B cell (primary cell): Measurements from ENCODE around the gene CRELD2. TPM values are rescaled to one million over a fixed set of nuclear protein-coding genes. Genes with fewer than 3 reads are reported as not detected.

ENCODE experiments used
- ATAC-seq: fragments of 200-7000 bp; cut with Tn5 transposase; one replicate; pipeline ENCODE4 v1.10.0; 2021; ENCODE audit warnings: low read depth, mild to moderate bottlenecking, moderate number of reproducible peaks, moderate library complexity
- CTCF ChIA-PET: fragments of 350-600 bp; sonication (Branson Sonifier 250); formaldehyde crosslinking; loops from one replicate; lab custom pipeline; 2021; ENCODE audit warnings: antibody characterized with exemption, inconsistent platforms; lab: Charles Lee
- POLR2A ChIA-PET: fragments of 350-600 bp; sonication (Branson Sonifier 250); formaldehyde crosslinking; loops from one replicate; lab custom pipeline; 2021; ENCODE audit warnings: antibody characterized with exemption; lab: Charles Lee
- DNase-seq: peaks from one replicate; pipeline ENCODE4 v3.0.0; 2013
- H2AFZ ChIP-seq: 2 replicates; pipeline ENCODE4 v1.6.1; 2012; ENCODE audit warnings: mild to moderate bottlenecking, low read depth, low read length; ENCODE audit not compliant: insufficient read depth, poor library complexity, severe bottlenecking
- H3K27ac ChIP-seq, 2 donors: 1 replicate in 1 of 2; 2 replicates in 1 of 2; pipeline ENCODE4 v1.5.1; 2012 to 2013; ENCODE audit warnings: low read length in 2 of 2, mild to moderate bottlenecking in 2 of 2, moderate library complexity in 1 of 2
- H3K27me3 ChIP-seq, 4 experiments: fragments of 200-600 bp in 1 of 4; sonication (generic) in 1 of 4; replicated peaks in 1 of 4; 1 replicate in 2 of 4; 2 replicates in 2 of 4; pipeline versions ENCODE4 v1.6.1 to v1.7.0; 2013 to 2016; ENCODE audit warnings: low read length in 3 of 4, mild to moderate bottlenecking in 2 of 4, mixed read lengths in 1 of 4, moderate library complexity in 1 of 4; ENCODE audit not compliant: insufficient read depth in 4 of 4, control insufficient read depth in 3 of 4; ENCODE audit errors: control extremely low read depth in 1 of 4
- H3K36me3 ChIP-seq, 2 experiments: replicated peaks in 1 of 2; 1 replicate in 1 of 2; 2 replicates in 1 of 2; pipeline versions ENCODE4 v1.6.1 to v1.7.1; 2013; ENCODE audit warnings: low read length in 1 of 2; ENCODE audit not compliant: insufficient read depth in 2 of 2, control insufficient read depth in 1 of 2; ENCODE audit errors: control extremely low read depth in 1 of 2, extremely low read depth in 1 of 2
- H3K4me1 ChIP-seq, 2 donors: fragments of 200-600 bp in 1 of 2; sonication (generic) in 1 of 2; 1 replicate in 1 of 2; 2 replicates in 1 of 2; pipeline versions ENCODE4 v1.5.1 to v1.6.1; 2013 to 2017; ENCODE audit warnings: low read length in 2 of 2; ENCODE audit not compliant: control insufficient read depth in 2 of 2, insufficient read depth in 2 of 2
- H3K4me2 ChIP-seq: replicated peaks from 2 replicates; pipeline ENCODE3; 2012; ENCODE audit warnings: mild to moderate bottlenecking, low read depth, low read length; ENCODE audit not compliant: poor library complexity, severe bottlenecking
- H3K4me3 ChIP-seq, 5 experiments: fragments of 200-600 bp in 1 of 5; sonication (generic) in 1 of 5; 1 replicate in 3 of 5; 2 replicates in 2 of 5; pipeline versions ENCODE4 v1.5.1 to v1.7.0; 2011 to 2016; ENCODE audit warnings: low read length in 4 of 5, mild to moderate bottlenecking in 4 of 5, low read depth in 2 of 5, control low read depth in 1 of 5, moderate library complexity in 1 of 5; ENCODE audit not compliant: insufficient read depth in 1 of 5; ENCODE audit errors: control extremely low read depth in 1 of 5, extremely low read depth in 1 of 5
- H3K79me2 ChIP-seq: fragments of 200-600 bp; sonication (generic); one replicate; pipeline ENCODE4 v1.6.0; 2016; ENCODE audit warnings: low read length; ENCODE audit not compliant: control insufficient read depth, insufficient read depth
- H3K9ac ChIP-seq: fragments of 200-600 bp; sonication (generic); 2 replicates; pipeline ENCODE4 v1.6.1; 2017; ENCODE audit warnings: mild to moderate bottlenecking, low read length, moderate library complexity
- H3K9me3 ChIP-seq, 3 donors: one replicate each; pipeline versions ENCODE4 v1.6.1 to v1.7.1; 2013; ENCODE audit warnings: low read length in 2 of 3; ENCODE audit not compliant: control insufficient read depth in 2 of 3, insufficient read depth in 1 of 3; ENCODE audit errors: control extremely low read depth in 1 of 3
- H4K20me1 ChIP-seq: 2 replicates; pipeline ENCODE4 v1.6.0; 2012; ENCODE audit warnings: mild to moderate bottlenecking, low read length; ENCODE audit not compliant: insufficient read depth, control insufficient read depth, poor library complexity, severe bottlenecking
- H3K27ac Mint-ChIP-seq: one replicate; pipeline ENCODE4 v1.8.0; 2021; ENCODE audit warnings: mixed read lengths
- H3K27me3 Mint-ChIP-seq: one replicate; pipeline ENCODE4 v1.8.0; 2021; ENCODE audit warnings: mixed read lengths
- H3K4me1 Mint-ChIP-seq: one replicate; pipeline ENCODE4 v1.8.0; 2021; ENCODE audit warnings: mixed read lengths
- H3K4me3 Mint-ChIP-seq: one replicate; pipeline ENCODE4 v1.8.0; 2021; ENCODE audit warnings: mixed read lengths
- H3K9me3 Mint-ChIP-seq: one replicate; pipeline ENCODE4 v1.8.0; 2022; ENCODE audit warnings: mixed read lengths; ENCODE audit not compliant: insufficient read depth
- CTCF ChIP-seq: fragments of 200-600 bp; IDR thresholded peaks from one replicate; pipeline ENCODE4 v1.8.0; 2022; ENCODE audit warnings: antibody characterized with exemption, mild to moderate bottlenecking
- EZH2 ChIP-seq: IDR thresholded peaks from 2 replicates; pipeline ENCODE4 v1.6.1; 2012; ENCODE audit warnings: borderline replicate concordance, low read depth, mild to moderate bottlenecking, moderate library complexity, low read length; ENCODE audit not compliant: insufficient read depth, poor library complexity, severe bottlenecking
- WGBS: methylation state at CpG from one replicate; pipeline ENCODE4 v1.1.5; 2013; ENCODE audit warnings: missing lambda C conversion rate; ENCODE audit not compliant: insufficient coverage; 5-methylcytosine and 5-hydroxymethylcytosine counted together
- intact Hi-C: fragments of 100-400 bp; cut with micrococcal nuclease; formaldehyde crosslinking; loops from one replicate; pipeline ENCODE4 v1.10.0; 2022
- polyA plus RNA-seq: library from polyadenylated mRNA; depleted of rRNA; stranded (reverse); fragments of >200 nt; gene quantifications from 2 replicates; pipeline ENCODE4 v1.2.3, GENCODE V29; 2012
- total RNA-seq, 2 donors: library from RNA; stranded (reverse); fragments of 120-200 nt in 1 of 2; gene quantifications; 1 replicate in 1 of 2; 2 replicates in 1 of 2; pipeline versions ENCODE4 v1.2.3 to v1.2.4, GENCODE V29; 2013 to 2022

CRELD2 gene
- total and polyA plus RNA-seq, 2 donors (not counting 1 experiment from before 2014, with no cell fraction given), result 35.9 to 41.9 TPM

GRCh38 chr22:49934160-49934890 lies 15.9 kb downstream of the CRELD2 start:
- no peaks in the 10 kb centered on the region for H3K36me3 ChIP-seq
- no peaks in the 10 kb centered on the region for H3K9me3 Mint-ChIP-seq
- H3K4me2 ChIP-seq, result peak overlapping the region; percentile 88
- peak overlapping the region; percentile 96 for H3K27ac Mint-ChIP-seq
- DNase-seq (peak; percentile 65), ATAC-seq (no peak)
- H3K27me3 ChIP-seq, result no peaks in the 10 kb centered on the region
- H3K27ac ChIP-seq, result peak overlapping the region; percentile 94 to 97
- CTCF ChIA-PET, result interaction anchor here (0.5 to 5.0 kb wide), 6 partner anchors 10 to 97 kb away, joined by 3 to 127 read pairs (median 6); no protein-coding TSS in a partner anchor
- peaks cover 58 to 70% of the 10 kb centered on the region in 2 donors for H3K4me1 ChIP-seq
- no peaks in the 10 kb centered on the region for H4K20me1 ChIP-seq
- peaks cover 0 to 5% (median 0%) of the 10 kb centered on the region in 3 donors for H3K9me3 ChIP-seq
- WGBS, result 24% methylated on average over 15 of the region's 24 CpGs
- H3K4me3 ChIP-seq, result peak overlapping the region in 4 of 5 experiments; percentile 69 to 84 (median 77)
- no peak overlapping the region for H2AFZ ChIP-seq
- H3K4me3 Mint-ChIP-seq, result peak overlapping the region; percentile 83
- no peak for TF ChIP-seq CTCF
- no peak for TF ChIP-seq EZH2
- H3K9ac ChIP-seq, result peak overlapping the region; percentile 82
- intact Hi-C loops, result loop anchor here (10.0 kb wide), 1 partner anchor 540 kb away; the partner anchor contains the start of gene SBF1
- no peaks in the 10 kb centered on the region for H3K27me3 Mint-ChIP-seq
- peaks cover 19% of the 10 kb centered on the region for H3K79me2 ChIP-seq
- POLR2A ChIA-PET, result interaction anchor here (1.5 to 4.6 kb wide), 5 partner anchors 16 to 33 kb away, joined by 3 to 20 read pairs (median 12); partner anchors contain the start of genes ALG12, CRELD2 and PIM3
- peaks cover 44% of the 10 kb centered on the region for H3K4me1 Mint-ChIP-seq
